ENCODE results near the gene NDFIP2. TPM values are rescaled to one million over a fixed set of nuclear protein-coding genes. Genes with fewer than 3 reads are reported as not detected.

NDFIP2 gene
- polyA plus RNA-seq, 2 of the 4 experiments (the other 2 are of a cell fraction): 23.2 to 39.9 TPM

- Histone ChIP-seq H3K27ac (no peak overlapping the region), H3K4me3 (no peak overlapping the region), H3K4me2 (no peak overlapping the region), H3K9me3 (no peaks in the 10 kb centered on the region), H3K4me1 (no peaks in the 10 kb centered on the region)
- no peak for ATAC-seq
- ChIA-PET CTCF (interaction anchor here (2.1 kb wide), 1 partner anchor 33 kb away, joined by 6 read pairs; no protein-coding TSS in a partner anchor), POLR2A (interaction anchor here (0.6 kb wide), 1 partner anchor 24 kb away, joined by 3 read pairs; the partner anchor contains the start of gene NDFIP2)
- no peak for TF ChIP-seq POLR2A (IDR thresholded peaks at IDR 0.05; ENCODE audit: low read length)
- TF ChIP-seq KDM1A (IDR thresholded peaks at IDR 0.05; ENCODE audit: low read depth): no peak
- no peak for TF ChIP-seq REST (IDR thresholded peaks at IDR 0.05)
- TF ChIP-seq RARB (CRISPR knock-in tag; IDR thresholded peaks at IDR 0.05): no peak
- no peak for TF ChIP-seq ZC3H11A (IDR thresholded peaks at IDR 0.05)
- TF ChIP-seq ZSCAN20 (CRISPR knock-in tag; IDR thresholded peaks at IDR 0.05): no peak
- TF ChIP-seq USF2 (IDR thresholded peaks at IDR 0.05): no peak
- TF ChIP-seq HOXB13 (CRISPR knock-in tag; IDR thresholded peaks at IDR 0.05; ENCODE audit: low read depth): no peak
- no peak for DNase-seq (ENCODE audit: low read depth in 1 of 2, low spot score in 1 of 2)
- 22% methylated on average over 1 of the region's 1 CpG for WGBS (ENCODE audit: missing lambda C conversion rate)
- no peak for FAIRE-seq
These were observed 23.6 kb upstream of the NDFIP2 start for GRCh38 chr13:79457390-79457789.

- no peak for TF ChIP-seq SREBF2 (IDR thresholded peaks at IDR 0.05)
- TF ChIP-seq POLR2AphosphoS2 (conservative IDR thresholded peaks at IDR 0.05; ENCODE audit: low read length): no peak
- TF ChIP-seq HEYL (CRISPR knock-in tag; IDR thresholded peaks at IDR 0.05): no peak
- no peak for TF ChIP-seq NFE2L2 (conservative IDR thresholded peaks at IDR 0.05; ENCODE audit: low read length)
- TF ChIP-seq GATA3 (IDR thresholded peaks at IDR 0.05; ENCODE audit: borderline replicate concordance): no peak
- TF ChIP-seq ZC3H11A (IDR thresholded peaks at IDR 0.05): no peak
- TF ChIP-seq CTCF (IDR thresholded peaks at IDR 0.05): no peak
- TF ChIP-seq TFCP2L1 (CRISPR knock-in tag; IDR thresholded peaks at IDR 0.05): no peak
- no peak for TF ChIP-seq EP300 (IDR thresholded peaks at IDR 0.05)
- no peak for TF ChIP-seq FOSB (CRISPR knock-in tag; IDR thresholded peaks at IDR 0.05)
- no peak for TF ChIP-seq E2F6 (IDR thresholded peaks at IDR 0.05; ENCODE audit: borderline replicate concordance, low read depth)
- TF ChIP-seq CEBPB (IDR thresholded peaks at IDR 0.05): no peak
- Histone ChIP-seq H3K9me3 (no peaks in the 10 kb centered on the region), H3K4me2 (no peak overlapping the region), H3K4me1 (no peaks in the 10 kb centered on the region), H3K27ac (no peak overlapping the region), H3K4me3 (no peak overlapping the region)
- DNase-seq (ENCODE audit: low read depth in 1 of 2, low spot score in 1 of 2) (no peak), FAIRE-seq (no peak), ATAC-seq (no peak)
- ChIA-PET CTCF (interaction anchor here (0.6 to 2.1 kb wide), 2 partner anchors 34 to 86 kb away, joined by 4 to 6 read pairs; no protein-coding TSS in a partner anchor), POLR2A (no interaction called here)
- 79% methylated on average over 2 of the region's 2 CpGs for WGBS (ENCODE audit: missing lambda C conversion rate)
These were observed 23.0 kb upstream of the NDFIP2 start for GRCh38 chr13:79457948-79458347.

Data from A549 (cell line).